Fibroblast of lung (primary cell): ENCODE measurements around the gene APH1A. TPM values are rescaled to one million over a fixed set of nuclear protein-coding genes. Genes with fewer than 3 reads are reported as not detected.
A peak's percentile ranks its signal among the peaks of the same experiment; 100 is the strongest.

Source experiments
- DNase-seq, 2 donors: peaks; one replicate each; pipeline versions ENCODE4 v3.0.0 to v3.0.0-alpha.2; 2010; ENCODE audit warnings: low read depth in 2 of 2
- H2AFZ ChIP-seq: 2 replicates; pipeline ENCODE4 v1.5.1; 2012; ENCODE audit warnings: low read length, control low read depth, inconsistent platforms
- H3K27ac ChIP-seq: 2 replicates; pipeline ENCODE4 v1.5.1; 2011; ENCODE audit warnings: low read length, control low read depth; ENCODE audit not compliant: insufficient read depth
- H3K27me3 ChIP-seq: 2 replicates; pipeline ENCODE4 v1.5.1; 2011; ENCODE audit warnings: mild to moderate bottlenecking, low read length; ENCODE audit not compliant: control insufficient read depth, insufficient read depth
- H3K36me3 ChIP-seq: 2 replicates; pipeline ENCODE4 v1.5.1; 2011; ENCODE audit warnings: low read length; ENCODE audit not compliant: control insufficient read depth, insufficient read depth
- H3K4me1 ChIP-seq: 2 replicates; pipeline ENCODE4 v1.5.1; 2011; ENCODE audit warnings: low read length; ENCODE audit not compliant: control insufficient read depth, insufficient read depth; ENCODE audit errors: extremely low read depth
- H3K4me2 ChIP-seq: 2 replicates; pipeline ENCODE4 v1.5.1; 2011; ENCODE audit warnings: low read length, control low read depth; ENCODE audit not compliant: insufficient read depth; ENCODE audit errors: extremely low read depth
- H3K4me3 ChIP-seq, 4 experiments: fragments of 200-600 bp in 1 of 4; sonication (generic) in 1 of 4; replicated peaks in 1 of 4; 2 replicates each; pipeline ENCODE4 v1.5.1; 2011 to 2016; ENCODE audit warnings: low read length in 4 of 4, low read depth in 3 of 4, mild to moderate bottlenecking in 3 of 4, control low read depth in 2 of 4, inconsistent platforms in 1 of 4, mixed read lengths in 1 of 4; ENCODE audit not compliant: insufficient read depth in 1 of 4; ENCODE audit errors: control extremely low read depth in 1 of 4
- H3K79me2 ChIP-seq: 2 replicates; pipeline ENCODE4 v1.5.1; 2012; ENCODE audit warnings: mild to moderate bottlenecking, low read length, inconsistent platforms; ENCODE audit not compliant: control insufficient read depth, insufficient read depth
- H3K9ac ChIP-seq: 2 replicates; pipeline ENCODE4 v1.5.1; 2011; ENCODE audit warnings: mild to moderate bottlenecking, low read length, control low read depth; ENCODE audit not compliant: insufficient read depth
- H3K9me3 ChIP-seq: 2 replicates; pipeline ENCODE4 v1.5.1; 2012; ENCODE audit warnings: low read depth, low read length; ENCODE audit not compliant: control insufficient read depth, insufficient read depth
- H4K20me1 ChIP-seq: 2 replicates; pipeline ENCODE4 v1.5.1; 2011; ENCODE audit warnings: low read length; ENCODE audit not compliant: control insufficient read depth, insufficient read depth; ENCODE audit errors: extremely low read depth
- CTCF ChIP-seq, 2 donors: IDR thresholded peaks in 1 of 2; conservative IDR thresholded peaks in 1 of 2; 1 replicate in 1 of 2; 2 replicates in 1 of 2; pipeline ENCODE4 v1.5.1; 2011 to 2012; ENCODE audit warnings: low read length in 2 of 2, control low read depth in 1 of 2, inconsistent platforms in 1 of 2, low read depth in 1 of 2, mild to moderate bottlenecking in 1 of 2
- EZH2 ChIP-seq: IDR thresholded peaks from 2 replicates; pipeline ENCODE4 v1.5.1; 2012; ENCODE audit warnings: low read length, control low read depth, mild to moderate bottlenecking; ENCODE audit errors: missing control alignments
- polyA plus RNA-seq, 2 donors: library from polyadenylated mRNA; depleted of rRNA in 1 of 2; stranded (reverse) in 1 of 2; unstranded in 1 of 2; fragments of >200 nt; gene quantifications; 2 replicates each; pipeline ENCODE4 v1.2.1, GENCODE V29; 2011 to 2012; ENCODE audit warnings: missing spikeins in 1 of 2
- total RNA-seq: library from RNA; depleted of rRNA; stranded (reverse); fragments of >200 nt; gene quantifications from 2 replicates; pipeline ENCODE4 v1.2.1, GENCODE V29; 2014

APH1A gene
- total and polyA plus RNA-seq, 2 donors (not counting 1 experiment from before 2014, with no cell fraction given), result 81.4 to 125 TPM

- Histone ChIP-seq H4K20me1 (no peaks in the 10 kb centered on the region), H2AFZ (no peak overlapping the region), H3K27ac (no peak overlapping the region), H3K4me1 (peaks cover 4% of the 10 kb centered on the region), H3K27me3 (no peaks in the 10 kb centered on the region), H3K79me2 (peaks cover 23% of the 10 kb centered on the region), H3K4me2 (no peak overlapping the region), H3K4me3 (no peak overlapping the region), H3K9ac (no peak overlapping the region), H3K36me3 (peaks cover 9% of the 10 kb centered on the region), H3K9me3 (no peaks in the 10 kb centered on the region)
- no peak for DNase-seq
- TF ChIP-seq CTCF (conservative IDR thresholded peaks at IDR 0.05 in 1 of 2, IDR thresholded peaks at IDR 0.05 in 1 of 2; ENCODE audit: low read depth in 1 of 2, low read length in 2 of 2) (no peak), EZH2 (no peak)
These were observed 2.6 kb upstream of the APH1A start for GRCh38 chr1:150271291-150271959.

GRCh38 chr1:150269451-150269850 is 635 bp upstream of the APH1A start:
- TF ChIP-seq CTCF (conservative IDR thresholded peaks at IDR 0.05 in 1 of 2, IDR thresholded peaks at IDR 0.05 in 1 of 2; ENCODE audit: low read depth in 1 of 2, low read length in 2 of 2) (no peak), EZH2 (no peak)
- H4K20me1 ChIP-seq, result no peaks in the 10 kb centered on the region
- peak overlapping the region; percentile 92 for H2AFZ ChIP-seq
- peaks cover 18% of the 10 kb centered on the region for H3K36me3 ChIP-seq
- peaks cover 4% of the 10 kb centered on the region for H3K4me1 ChIP-seq
- H3K27me3 ChIP-seq, result no peaks in the 10 kb centered on the region
- H3K4me2 ChIP-seq, result peak overlapping the region; percentile 96
- H3K9ac ChIP-seq, result peak overlapping the region; percentile 51
- DNase-seq, result no peak
- peak overlapping the region; percentile 94 to 100 (median 98) for H3K4me3 ChIP-seq
- peak overlapping the region; percentile 91 for H3K27ac ChIP-seq
- H3K79me2 ChIP-seq, result peaks cover 25% of the 10 kb centered on the region
- no peaks in the 10 kb centered on the region for H3K9me3 ChIP-seq

- H3K9ac ChIP-seq, result peak overlapping the region; percentile 95
- H3K27ac ChIP-seq, result peak overlapping the region; percentile 91
- peak overlapping the region; percentile 98 for H3K4me2 ChIP-seq
- DNase-seq, result peak; percentile 17 to 41
- H3K4me3 ChIP-seq, result peak overlapping the region; percentile 94 to 100 (median 98)
- peaks cover 4% of the 10 kb centered on the region for H3K4me1 ChIP-seq
- H3K36me3 ChIP-seq, result peaks cover 18% of the 10 kb centered on the region
- no peak for TF ChIP-seq EZH2
- no peak for TF ChIP-seq CTCF (conservative IDR thresholded peaks at IDR 0.05 in 1 of 2, IDR thresholded peaks at IDR 0.05 in 1 of 2; ENCODE audit: low read depth in 1 of 2, low read length in 2 of 2)
- peaks cover 25% of the 10 kb centered on the region for H3K79me2 ChIP-seq
- peak overlapping the region; percentile 69 for H2AFZ ChIP-seq
- no peaks in the 10 kb centered on the region for H3K9me3 ChIP-seq
- H4K20me1 ChIP-seq, result no peaks in the 10 kb centered on the region
- no peaks in the 10 kb centered on the region for H3K27me3 ChIP-seq
These were observed 494 bp downstream of the APH1A start for GRCh38 chr1:150268340-150268704.
